ENCODE results near the gene HS3ST5. TPM values are rescaled to one million over a fixed set of nuclear protein-coding genes. Genes with fewer than 3 reads are reported as not detected.

Gene HS3ST5, protein sequence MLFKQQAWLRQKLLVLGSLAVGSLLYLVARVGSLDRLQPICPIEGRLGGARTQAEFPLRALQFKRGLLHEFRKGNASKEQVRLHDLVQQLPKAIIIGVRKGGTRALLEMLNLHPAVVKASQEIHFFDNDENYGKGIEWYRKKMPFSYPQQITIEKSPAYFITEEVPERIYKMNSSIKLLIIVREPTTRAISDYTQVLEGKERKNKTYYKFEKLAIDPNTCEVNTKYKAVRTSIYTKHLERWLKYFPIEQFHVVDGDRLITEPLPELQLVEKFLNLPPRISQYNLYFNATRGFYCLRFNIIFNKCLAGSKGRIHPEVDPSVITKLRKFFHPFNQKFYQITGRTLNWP
- not detected in 2 replicates for total RNA-seq

DNA sequence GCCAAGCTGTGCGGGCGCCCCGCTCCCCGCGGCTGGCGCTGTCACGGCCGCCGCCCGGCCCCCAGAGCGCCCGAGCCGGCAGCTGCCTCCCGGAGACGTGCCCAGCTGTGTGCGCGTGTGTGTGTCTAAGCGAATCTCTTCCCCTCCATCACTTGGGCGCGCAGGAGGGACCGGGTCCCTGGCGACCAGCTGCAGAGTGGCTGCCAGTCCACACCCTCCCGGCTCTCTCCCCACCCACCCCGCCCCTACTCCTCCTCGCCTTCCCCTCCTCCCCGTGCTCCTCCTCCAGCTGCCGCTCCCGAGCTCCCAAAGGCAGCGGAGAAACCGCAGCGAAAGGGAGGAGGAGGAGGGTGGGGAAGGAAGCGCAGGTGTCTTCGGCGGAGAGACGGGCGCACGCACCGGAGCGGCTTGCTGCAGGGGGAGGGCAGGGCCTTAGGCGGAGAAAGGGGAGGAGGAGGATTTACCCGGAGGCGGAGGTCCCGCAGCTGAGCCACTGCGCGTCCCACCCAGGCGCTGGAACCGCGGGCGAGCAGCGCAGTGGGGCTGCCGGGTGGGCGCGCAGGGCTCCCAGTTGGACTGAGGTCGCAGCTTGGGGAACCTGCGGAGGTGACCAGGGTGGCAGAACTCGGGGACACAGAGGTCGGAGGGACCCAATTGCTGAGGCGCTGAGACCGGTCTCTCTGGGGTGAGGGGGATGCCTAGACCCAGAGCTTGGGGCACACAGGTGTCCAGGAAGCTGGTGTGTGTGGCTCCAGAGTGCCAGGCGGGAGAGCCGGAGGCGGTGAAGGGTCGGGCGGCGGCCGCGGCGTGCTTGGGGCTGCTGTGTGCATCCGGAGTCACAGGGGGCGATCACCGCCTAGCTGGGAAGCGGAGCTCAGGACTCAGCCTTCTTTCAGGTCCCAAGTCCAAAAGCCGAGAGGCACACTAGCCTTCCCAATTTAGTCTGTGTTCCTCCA, at the start of gene HS3ST5:
HS3ST5 (minus strand) TSS at position 198 of the 956 bp plus-strand sequence. CDS start 280,178 bp downstream, outside the sequence.

Data from bronchus fibroblast of lung (primary cell).